Type B pancreatic cell (in vitro differentiated cells): ENCODE results near the gene MRPL34. TPM values are rescaled to one million over a fixed set of nuclear protein-coding genes. Genes with fewer than 3 reads are reported as not detected.
"Not testable (repeated sequence)": the region's sequence is repeated elsewhere in the genome, so short reads cannot be mapped to it uniquely, and the experiment has no call there.

Experiments
- DNase-seq: peaks from one replicate; pipeline ENCODE4 v3.0.0; 2021; ENCODE audit warnings: mixed read lengths; ENCODE audit not compliant: unreplicated experiment; ENCODE audit errors: extremely low spot score
- H3K27ac Mint-ChIP-seq: 2 replicates; pipeline ENCODE4 v1.8.0; 2021; ENCODE audit warnings: mild to moderate bottlenecking, mixed read lengths
- H3K27me3 Mint-ChIP-seq: 2 replicates; pipeline ENCODE4 v1.8.0; 2021; ENCODE audit warnings: mixed read lengths
- H3K36me3 Mint-ChIP-seq: 2 replicates; pipeline ENCODE4 v1.8.0; 2021; ENCODE audit warnings: mixed read lengths
- H3K4me1 Mint-ChIP-seq: one replicate; pipeline ENCODE4 v1.8.0; 2021; ENCODE audit warnings: mixed read lengths; ENCODE audit not compliant: unreplicated experiment
- H3K4me3 Mint-ChIP-seq: 2 replicates; pipeline ENCODE4 v1.8.0; 2021; ENCODE audit warnings: mild to moderate bottlenecking, mixed read lengths
- H3K9me3 Mint-ChIP-seq: 2 replicates; pipeline ENCODE4 v1.8.0; 2021; ENCODE audit warnings: mixed read lengths
- CTCF ChIP-seq: fragments of 200-600 bp; sonication (generic); conservative IDR thresholded peaks from 2 replicates; pipeline ENCODE4 v1.5.0; 2021; ENCODE audit warnings: antibody characterized with exemption, mild to moderate bottlenecking
- total RNA-seq: library from RNA; stranded (reverse); gene quantifications from 2 replicates; pipeline ENCODE4 v1.2.1, GENCODE V29; 2021; ENCODE audit warnings: low replicate concordance

MRPL34 gene
- total RNA-seq, 1 donor from 2014 or later, result 79.2 TPM

GRCh38 chr19:17266975-17267788, 38.5 kb upstream of the MRPL34 start, which contains the start of gene BABAM1:
TSS of gene BABAM1 (plus strand) at chr19:17267443. CDS start at chr19:17268807, 1,364 bp downstream.
- Mint-ChIP-seq H3K4me1 (peaks cover 11% of the 10 kb centered on the region), H3K27me3 (peaks cover 3% of the 10 kb centered on the region), H3K36me3 (peaks cover 4% of the 10 kb centered on the region), H3K9me3 (peaks cover 6% of the 10 kb centered on the region), H3K4me3 (peak within 1 kb of the TSS; percentile 87), H3K27ac (peak within 1 kb of the TSS; percentile 96)
- no peak for TF ChIP-seq CTCF
- DNase-seq, result peak; percentile 93

GRCh38 chr19:17268754-17269153, 36.9 kb upstream of the MRPL34 start:
- Mint-ChIP-seq H3K9me3 (peaks cover 6% of the 10 kb centered on the region), H3K4me3 (peak overlapping the region; percentile 49), H3K27ac (no peak overlapping the region), H3K27me3 (peaks cover 3% of the 10 kb centered on the region), H3K4me1 (peaks cover 11% of the 10 kb centered on the region), H3K36me3 (peaks cover 4% of the 10 kb centered on the region)
- TF ChIP-seq CTCF, result no peak
- DNase-seq, result no peak

DNA sequence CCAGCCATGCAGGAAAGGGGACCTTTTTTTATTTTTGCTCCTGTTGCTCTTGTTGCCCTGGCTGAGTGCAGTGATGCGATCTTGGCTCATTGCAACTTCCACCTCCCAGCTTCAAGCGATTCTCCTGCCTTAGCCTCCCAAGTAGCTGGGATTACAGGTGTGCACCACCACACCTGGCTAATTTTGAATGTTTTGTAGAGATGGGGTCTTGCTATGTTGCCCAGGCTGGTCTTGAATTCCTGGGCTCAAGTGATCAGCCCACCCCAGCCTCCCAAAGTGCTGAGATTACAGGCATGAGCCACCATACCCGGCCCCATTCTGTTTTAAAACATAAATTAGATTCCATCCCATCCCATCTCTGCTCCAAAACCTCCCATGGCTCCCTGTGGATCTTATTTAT, 30.8 kb upstream of the MRPL34 start:
- H3K4me3 Mint-ChIP-seq, H3K27ac Mint-ChIP-seq, H3K4me1 Mint-ChIP-seq, DNase-seq, H3K9me3 Mint-ChIP-seq, H3K27me3 Mint-ChIP-seq: not testable (repeated sequence)
- H3K36me3 Mint-ChIP-seq, result peaks cover 11% of the 10 kb centered on the region

DNA sequence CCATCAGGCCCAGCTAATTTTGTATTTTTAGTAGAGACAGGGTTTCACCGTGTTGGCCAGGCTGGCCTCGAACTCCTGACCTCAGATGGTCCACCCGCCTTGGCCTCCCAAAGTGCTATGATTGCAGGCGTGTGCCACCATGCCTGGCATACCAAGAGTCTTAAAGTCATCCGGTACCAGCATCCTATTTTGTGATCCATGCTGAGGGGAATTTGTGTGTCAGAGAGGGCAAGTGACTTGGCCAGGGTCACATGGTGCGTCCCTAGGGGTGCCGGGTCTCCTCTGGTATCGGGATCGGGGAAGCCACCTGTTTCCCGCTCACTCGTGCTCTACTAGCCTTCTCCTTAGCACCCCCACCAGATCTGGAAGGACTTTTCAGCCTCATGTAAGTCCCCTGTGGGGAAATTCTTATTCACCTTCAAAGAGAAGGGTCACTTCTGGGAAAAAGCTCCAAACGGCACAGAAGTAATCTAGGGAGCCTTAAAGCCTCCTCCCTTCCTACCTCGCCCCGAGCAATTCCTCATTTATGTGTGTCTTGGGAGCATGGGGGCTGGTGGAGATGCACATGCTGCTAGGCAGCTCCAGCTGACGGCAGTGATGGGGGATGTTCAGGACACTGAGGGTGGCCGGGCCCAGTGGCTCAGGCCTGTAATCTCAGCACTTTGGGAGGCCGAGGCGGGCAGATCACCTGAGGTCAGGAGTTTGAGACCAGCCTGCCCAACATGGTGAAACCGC, 30.1 kb upstream of the MRPL34 start:
- Mint-ChIP-seq H3K4me1 (no peaks in the 10 kb centered on the region), H3K36me3 (peaks cover 11% of the 10 kb centered on the region), H3K27ac (no peak overlapping the region), H3K27me3 (no peaks in the 10 kb centered on the region), H3K4me3 (no peak overlapping the region), H3K9me3 (no peaks in the 10 kb centered on the region)
- DNase-seq, result no peak
- TF ChIP-seq CTCF, result no peak

GRCh38 chr19:17279436-17279835, 26.2 kb upstream of the MRPL34 start:
- Mint-ChIP-seq H3K27me3 (peaks cover 3% of the 10 kb centered on the region), H3K4me1 (no peaks in the 10 kb centered on the region), H3K27ac (no peak overlapping the region), H3K36me3 (peaks cover 11% of the 10 kb centered on the region), H3K9me3 (no peaks in the 10 kb centered on the region), H3K4me3 (no peak overlapping the region)
- no peak for TF ChIP-seq CTCF
- DNase-seq, result no peak
